ENCODE measurements around the gene XCL2. TPM values are rescaled to one million over a fixed set of nuclear protein-coding genes. Genes with fewer than 3 reads are reported as not detected.

Gene XCL2
- total and polyA plus RNA-seq, 2 of the 4 experiments (the other 2 are of a cell fraction): not detected

GRCh38 chr1:168582688-168583336 is 39.0 kb upstream of the XCL2 start:
- ChIA-PET CTCF (interaction anchor here (0.6 kb wide), 1 partner anchor 633 kb away, joined by 5 read pairs; no protein-coding TSS in a partner anchor), POLR2A (ENCODE audit: unreplicated experiment) (no interaction called here)
- dilution Hi-C loops (cut with HindIII; ENCODE audit: low sequenced_read_pairs, unreplicated experiment): no loop called here
- no peak overlapping the region for H2AK9ac ChIP-seq (replicated peaks; ENCODE audit: low read depth, low read length, poor library complexity)
- H3K23ac ChIP-seq (ENCODE audit: low read depth, low read length): no peak overlapping the region
- intact Hi-C loops (cut with micrococcal nuclease): no loop called here
- no peak overlapping the region for H4K5ac ChIP-seq (ENCODE audit: low read depth, low read length)
- no peak overlapping the region for H2BK120ac ChIP-seq (ENCODE audit: low read depth, low read length)
- H3K56ac ChIP-seq (ENCODE audit: extremely low read depth, insufficient read depth, low read length): no peak overlapping the region
- DNase-seq (peak; percentile 8), ATAC-seq (ENCODE audit: low read depth) (peak; percentile 37; the same call in 1 of the 2 replicates)
- H3K9ac ChIP-seq (ENCODE audit: low read depth, low read length): no peak overlapping the region
- H3K4me1 ChIP-seq (ENCODE audit: control insufficient read depth, insufficient read depth, low read length): no peaks in the 10 kb centered on the region
- no peaks in the 10 kb centered on the region for H3K36me3 ChIP-seq (ENCODE audit: control insufficient read depth, insufficient read depth, low read length)
- no peaks in the 10 kb centered on the region for H3K27me3 ChIP-seq (ENCODE audit: control insufficient read depth, insufficient read depth, low read length)
- H3K4me2 ChIP-seq (ENCODE audit: low read depth, low read length): no peak overlapping the region
- H3K4ac ChIP-seq (ENCODE audit: low read depth, low read length): no peak overlapping the region
- no peaks in the 10 kb centered on the region for H4K20me1 ChIP-seq (ENCODE audit: insufficient read depth, low read length)
- H2BK15ac ChIP-seq (ENCODE audit: low read depth, low read length): no peak overlapping the region
- no peak overlapping the region for H2AFZ ChIP-seq (replicated peaks; ENCODE audit: low read length, poor library complexity)
- H3K18ac ChIP-seq (ENCODE audit: low read depth, low read length): no peak overlapping the region
- no peaks in the 10 kb centered on the region for H3K9me1 ChIP-seq (ENCODE audit: insufficient read depth, low read length)
- no peak overlapping the region for H3K14ac ChIP-seq (replicated peaks; ENCODE audit: low read depth, low read length)
- H3K27ac ChIP-seq (ENCODE audit: insufficient read depth, low read length): no peak overlapping the region
- no peak overlapping the region for H2BK5ac ChIP-seq (ENCODE audit: low read depth, low read length, poor library complexity, severe bottlenecking)
- H2AK5ac ChIP-seq (ENCODE audit: low read depth, low read length): no peak overlapping the region
- in situ Hi-C loops (cut with MboI; ENCODE audit: low sequenced_read_pairs): no loop called here
- no peak overlapping the region for H2BK20ac ChIP-seq (ENCODE audit: low read depth, low read length)
- no TSS peak for BruUV-seq (replicated peaks)
- no peak overlapping the region for H3K4me3 ChIP-seq (ENCODE audit: insufficient read depth, low read depth, low read length)
- no peak overlapping the region for H4K8ac ChIP-seq (ENCODE audit: low read depth in 2 of 2, low read length in 2 of 2)
- no peak overlapping the region for H4K91ac ChIP-seq (ENCODE audit: insufficient read depth, low read depth, low read length)
- TF ChIP-seq MAFK (IDR thresholded peaks at IDR 0.05; ENCODE audit: low read depth, low read length) (no peak), CHD1 (IDR thresholded peaks at IDR 0.05; ENCODE audit: low read depth, low read length) (no peak), MXI1 (IDR thresholded peaks at IDR 0.05; ENCODE audit: borderline replicate concordance, low read depth, low read length) (no peak), CEBPB (IDR thresholded peaks at IDR 0.05; ENCODE audit: low read depth, low read length) (no peak), USF2 (IDR thresholded peaks at IDR 0.05; ENCODE audit: low read depth, low read length) (no peak)
- H3K79me1 ChIP-seq (ENCODE audit: low read depth in 1 of 2, low read length in 2 of 2): no peaks in the 10 kb centered on the region
- H3K9me3 ChIP-seq (ENCODE audit: control insufficient read depth, insufficient read depth, low read length): no peaks in the 10 kb centered on the region
- WGBS, 2 experiments (ENCODE audit: extremely low coverage in 2 of 2, insufficient read length in 1 of 2): 0% methylated on average over 1 of the region's 6 CpGs; no CpG with 5 or more reads in 1 of the 2 experiments
